ENCODE data around the gene ARHGAP8. TPM values are rescaled to one million over a fixed set of nuclear protein-coding genes. Genes with fewer than 3 reads are reported as not detected.

Gene ARHGAP8
- total and polyA plus RNA-seq, 2 donors (not counting 1 experiment from before 2014, with no cell fraction given): 0.07 to 0.17 TPM

DNA sequence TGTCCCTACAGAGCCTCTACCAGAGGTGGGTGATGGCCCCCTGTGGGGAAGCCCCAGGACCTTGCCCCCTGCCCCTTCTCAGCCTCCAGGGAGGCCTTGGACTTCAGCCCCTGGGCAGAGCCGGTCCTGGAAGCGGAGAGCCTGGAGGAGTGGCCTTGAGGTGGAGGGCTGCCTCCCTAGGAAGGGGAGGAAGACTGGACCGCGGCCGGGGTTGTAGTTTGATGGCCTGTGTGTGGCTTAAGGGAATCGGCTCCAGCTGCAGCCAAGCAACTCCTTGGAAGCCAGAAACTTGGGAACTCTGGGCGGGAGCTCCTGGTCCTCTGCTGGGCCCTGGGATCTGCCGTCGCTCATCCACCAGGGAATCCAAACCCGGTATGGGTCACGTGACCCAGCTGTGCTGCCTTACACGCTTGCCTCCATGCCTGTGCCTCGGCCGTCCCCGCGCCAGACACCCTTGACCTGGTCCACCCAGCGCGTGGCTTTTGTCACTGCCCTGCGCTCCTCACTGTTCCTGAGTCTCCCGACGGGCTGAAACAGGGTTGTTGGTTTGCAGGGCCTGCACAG lies 23.5 kb upstream of the ARHGAP8 start:
- no peak overlapping the region for H2AFZ ChIP-seq (ENCODE audit: low read length)
- no peaks in the 10 kb centered on the region for H3K36me3 ChIP-seq (ENCODE audit: control insufficient read depth, insufficient read depth, low read length)
- no peaks in the 10 kb centered on the region for H3K79me2 ChIP-seq (ENCODE audit: control insufficient read depth, insufficient read depth, low read length)

DNA sequence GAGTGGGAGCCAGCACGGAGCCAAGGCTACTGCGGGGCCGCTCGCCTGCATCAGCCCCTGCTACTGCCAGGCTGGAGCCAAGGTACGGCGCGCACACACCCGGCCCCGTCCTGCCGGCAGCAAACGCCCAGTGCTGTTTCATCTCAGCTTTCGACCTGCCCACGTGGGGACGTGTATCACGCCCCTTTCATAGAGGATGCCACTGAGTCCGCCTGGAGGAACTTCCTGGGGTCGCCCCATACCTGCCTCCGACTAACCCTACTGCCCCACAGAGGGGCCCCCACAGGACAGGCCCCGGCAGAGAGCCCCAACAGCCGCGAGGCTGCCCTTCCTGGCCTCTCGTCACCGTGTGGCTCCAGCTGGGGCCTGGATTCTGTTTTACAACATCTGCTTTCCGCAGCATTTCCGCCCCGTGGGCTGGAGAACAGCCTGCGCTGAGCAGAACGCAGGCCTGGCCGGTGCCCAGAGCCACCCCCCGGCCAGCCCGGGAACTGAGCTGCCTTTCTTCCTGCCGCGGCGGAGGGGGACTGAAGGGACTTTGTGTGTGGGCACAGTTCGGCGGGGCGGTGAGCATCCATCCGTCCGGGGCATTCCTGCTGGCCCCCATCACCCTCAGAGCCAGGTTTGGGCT lies 22.9 kb upstream of the ARHGAP8 start:
- H4K20me1 ChIP-seq (ENCODE audit: control insufficient read depth, extremely low read depth, insufficient read depth, low read length): no peaks in the 10 kb centered on the region
- peak overlapping the region; percentile 13 for H3K9ac ChIP-seq (ENCODE audit: insufficient read depth, low read length)
- no peak for TF ChIP-seq EZH2 (IDR thresholded peaks at IDR 0.05; ENCODE audit: low read length, missing control alignments)
- TF ChIP-seq, protein P1, sequence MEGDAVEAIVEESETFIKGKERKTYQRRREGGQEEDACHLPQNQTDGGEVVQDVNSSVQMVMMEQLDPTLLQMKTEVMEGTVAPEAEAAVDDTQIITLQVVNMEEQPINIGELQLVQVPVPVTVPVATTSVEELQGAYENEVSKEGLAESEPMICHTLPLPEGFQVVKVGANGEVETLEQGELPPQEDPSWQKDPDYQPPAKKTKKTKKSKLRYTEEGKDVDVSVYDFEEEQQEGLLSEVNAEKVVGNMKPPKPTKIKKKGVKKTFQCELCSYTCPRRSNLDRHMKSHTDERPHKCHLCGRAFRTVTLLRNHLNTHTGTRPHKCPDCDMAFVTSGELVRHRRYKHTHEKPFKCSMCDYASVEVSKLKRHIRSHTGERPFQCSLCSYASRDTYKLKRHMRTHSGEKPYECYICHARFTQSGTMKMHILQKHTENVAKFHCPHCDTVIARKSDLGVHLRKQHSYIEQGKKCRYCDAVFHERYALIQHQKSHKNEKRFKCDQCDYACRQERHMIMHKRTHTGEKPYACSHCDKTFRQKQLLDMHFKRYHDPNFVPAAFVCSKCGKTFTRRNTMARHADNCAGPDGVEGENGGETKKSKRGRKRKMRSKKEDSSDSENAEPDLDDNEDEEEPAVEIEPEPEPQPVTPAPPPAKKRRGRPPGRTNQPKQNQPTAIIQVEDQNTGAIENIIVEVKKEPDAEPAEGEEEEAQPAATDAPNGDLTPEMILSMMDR (conservative IDR thresholded peaks at IDR 0.05 in 1 of 2, IDR thresholded peaks at IDR 0.05 in 1 of 2; ENCODE audit: low read depth in 1 of 2, low read length in 2 of 2): peak; percentile 12 to 33
- no peaks in the 10 kb centered on the region for H3K79me2 ChIP-seq (ENCODE audit: control insufficient read depth, insufficient read depth, low read length)
- H3K4me2 ChIP-seq (ENCODE audit: extremely low read depth, insufficient read depth, low read length): peak overlapping the region; percentile 44
- H3K36me3 ChIP-seq (ENCODE audit: control insufficient read depth, insufficient read depth, low read length): no peaks in the 10 kb centered on the region
- H3K27ac ChIP-seq (ENCODE audit: insufficient read depth, low read length): peak overlapping the region; percentile 32
- peak; percentile 66 to 70 for DNase-seq (ENCODE audit: low read depth in 2 of 2)
- no peaks in the 10 kb centered on the region for H3K9me3 ChIP-seq (ENCODE audit: control insufficient read depth, insufficient read depth, low read depth, low read length)
- H3K4me3 ChIP-seq (replicated peaks in 1 of 4; ENCODE audit: control extremely low read depth in 1 of 4, insufficient read depth in 1 of 4, low read depth in 3 of 4, low read length in 4 of 4): peak overlapping the region in 1 of 4 experiments; percentile 17
- H2AFZ ChIP-seq (ENCODE audit: low read length): no peak overlapping the region
- H3K27me3 ChIP-seq (ENCODE audit: control insufficient read depth, insufficient read depth, low read length): no peaks in the 10 kb centered on the region
- peaks cover 9% of the 10 kb centered on the region for H3K4me1 ChIP-seq (ENCODE audit: control insufficient read depth, extremely low read depth, insufficient read depth, low read length)

More for the DNA sequence above, 23.5 kb upstream of the ARHGAP8 start:
- H3K9me3 ChIP-seq (ENCODE audit: control insufficient read depth, insufficient read depth, low read depth, low read length): no peaks in the 10 kb centered on the region
- no peak overlapping the region for H3K27ac ChIP-seq (ENCODE audit: insufficient read depth, low read length)
- H3K4me3 ChIP-seq (replicated peaks in 1 of 4; ENCODE audit: control extremely low read depth in 1 of 4, insufficient read depth in 1 of 4, low read depth in 3 of 4, low read length in 4 of 4): no peak overlapping the region
- no peak overlapping the region for H3K9ac ChIP-seq (ENCODE audit: insufficient read depth, low read length)
- TF ChIP-seq, protein P1 (conservative IDR thresholded peaks at IDR 0.05 in 1 of 2, IDR thresholded peaks at IDR 0.05 in 1 of 2; ENCODE audit: low read depth in 1 of 2, low read length in 2 of 2): no peak
- H4K20me1 ChIP-seq (ENCODE audit: control insufficient read depth, extremely low read depth, insufficient read depth, low read length): no peaks in the 10 kb centered on the region
- DNase-seq (ENCODE audit: low read depth in 2 of 2): no peak
- H3K4me2 ChIP-seq (ENCODE audit: extremely low read depth, insufficient read depth, low read length): peak overlapping the region; percentile 44
- peaks cover 9% of the 10 kb centered on the region for H3K4me1 ChIP-seq (ENCODE audit: control insufficient read depth, extremely low read depth, insufficient read depth, low read length)
- H3K27me3 ChIP-seq (ENCODE audit: control insufficient read depth, insufficient read depth, low read length): no peaks in the 10 kb centered on the region

DNA sequence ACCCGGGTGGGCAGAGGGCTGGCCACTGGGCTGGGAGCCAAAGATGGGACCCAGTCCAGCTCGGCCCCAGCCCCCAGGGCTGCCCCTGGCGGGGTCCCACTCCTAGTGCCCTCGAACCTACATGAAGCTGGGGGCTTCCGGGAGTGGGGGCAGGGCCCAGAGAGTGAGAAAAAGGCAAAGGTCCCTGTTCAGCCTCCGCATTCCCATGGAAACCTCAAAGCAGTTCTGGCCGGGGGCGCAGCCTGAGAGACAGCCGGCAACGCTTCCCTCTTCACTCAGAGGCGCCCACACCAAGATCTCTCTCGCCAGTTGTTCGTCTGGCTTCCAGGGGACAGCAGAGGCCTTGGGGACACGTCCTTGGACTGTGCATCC lies 22.4 kb upstream of the ARHGAP8 start:
- Histone ChIP-seq H3K36me3 (ENCODE audit: control insufficient read depth, insufficient read depth, low read length) (no peaks in the 10 kb centered on the region), H3K27ac (ENCODE audit: insufficient read depth, low read length) (no peak overlapping the region), H4K20me1 (ENCODE audit: control insufficient read depth, extremely low read depth, insufficient read depth, low read length) (no peaks in the 10 kb centered on the region), H3K4me3 (replicated peaks in 1 of 4; ENCODE audit: control extremely low read depth in 1 of 4, insufficient read depth in 1 of 4, low read depth in 3 of 4, low read length in 4 of 4) (peak overlapping the region in 1 of 4 experiments; percentile 17), H3K9ac (ENCODE audit: insufficient read depth, low read length) (peak overlapping the region; percentile 13), H3K9me3 (ENCODE audit: control insufficient read depth, insufficient read depth, low read depth, low read length) (no peaks in the 10 kb centered on the region), H2AFZ (ENCODE audit: low read length) (no peak overlapping the region), H3K27me3 (ENCODE audit: control insufficient read depth, insufficient read depth, low read length) (no peaks in the 10 kb centered on the region), H3K4me2 (ENCODE audit: extremely low read depth, insufficient read depth, low read length) (peak overlapping the region; percentile 35), H3K4me1 (ENCODE audit: control insufficient read depth, extremely low read depth, insufficient read depth, low read length) (peaks cover 9% of the 10 kb centered on the region), H3K79me2 (ENCODE audit: control insufficient read depth, insufficient read depth, low read length) (no peaks in the 10 kb centered on the region)
- TF ChIP-seq, protein P1 (conservative IDR thresholded peaks at IDR 0.05 in 1 of 2, IDR thresholded peaks at IDR 0.05 in 1 of 2; ENCODE audit: low read depth in 1 of 2, low read length in 2 of 2): no peak
- TF ChIP-seq EZH2 (IDR thresholded peaks at IDR 0.05; ENCODE audit: low read length, missing control alignments): no peak
- no peak for DNase-seq (ENCODE audit: low read depth in 2 of 2)
